HG03060 (cell line): ENCODE data around the gene SLC15A5.

Experiments
- ATAC-seq: cut with Tn5 transposase; IDR thresholded peaks from one replicate; pipeline ENCODE4 v1.9.1; 2021; ENCODE audit warnings: low read depth, moderate number of reproducible peaks; ENCODE audit not compliant: unreplicated experiment

Gene SLC15A5

GRCh38 chr12:16261944-16262475 is 15.5 kb downstream of the SLC15A5 start:
- no peak for ATAC-seq

GRCh38 chr12:16260206-16260605 is 17.3 kb downstream of the SLC15A5 start:
- no peak for ATAC-seq

DNA sequence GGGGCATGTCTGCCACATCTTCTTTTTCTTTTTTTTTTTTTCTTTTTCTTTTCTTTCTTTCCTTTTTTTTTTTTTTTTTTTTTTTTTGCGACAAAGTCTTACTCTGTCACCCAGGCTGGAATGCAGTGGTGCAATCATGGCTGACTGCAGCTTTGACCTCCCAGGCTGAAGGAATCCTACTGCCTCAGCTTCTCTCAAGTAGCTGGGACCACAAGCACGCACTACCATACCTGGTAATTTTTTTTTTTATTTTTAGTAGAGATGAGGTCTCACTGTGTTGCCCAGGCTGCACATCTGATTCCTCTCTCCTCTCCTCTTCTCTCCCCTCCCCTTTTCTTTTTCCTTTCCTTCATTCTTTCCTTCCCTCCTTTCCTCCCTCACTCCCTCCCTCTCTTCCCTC is 18.5 kb downstream of the SLC15A5 start:
- no peak for ATAC-seq

DNA sequence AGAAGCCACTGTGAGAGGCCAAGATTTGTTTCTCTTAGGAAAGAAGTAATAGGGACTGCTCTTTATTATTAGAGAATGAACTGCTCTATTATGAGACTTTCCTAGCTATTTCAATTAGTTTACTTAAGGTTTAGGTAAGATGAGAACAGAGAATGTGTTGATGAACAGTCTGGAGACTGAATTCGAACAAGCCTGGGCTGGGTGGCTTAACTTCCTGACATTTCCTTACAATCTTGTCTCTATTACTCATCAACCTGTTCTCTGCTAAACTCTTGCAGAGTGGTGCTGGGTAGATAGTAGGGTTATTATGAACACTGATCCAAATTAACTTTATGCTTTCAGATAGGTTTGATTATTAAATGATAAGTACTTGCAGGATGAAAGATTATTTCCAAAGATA is 31.2 kb downstream of the SLC15A5 start:
- no peak for ATAC-seq

DNA sequence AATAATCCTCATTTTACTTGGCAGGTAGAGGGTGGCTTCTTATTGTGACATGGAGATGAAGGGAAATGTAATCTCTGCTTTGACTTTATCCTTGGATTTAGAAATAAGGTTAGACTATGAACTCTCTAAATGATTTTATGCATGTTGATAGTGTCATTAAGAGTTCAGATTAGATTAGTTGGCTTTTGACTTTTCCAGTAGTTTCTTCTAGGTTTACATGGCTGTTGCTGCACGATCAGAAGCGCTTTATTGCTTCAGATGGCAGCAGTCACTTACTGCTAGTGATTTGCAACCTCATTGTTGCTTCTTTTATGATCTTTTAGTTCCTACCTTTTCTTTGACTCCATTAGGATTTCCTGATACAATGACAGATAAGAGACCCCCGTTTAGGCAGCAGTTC is 32.3 kb downstream of the SLC15A5 start:
- ATAC-seq = no peak

- ATAC-seq = no peak
These were observed 33.7 kb downstream of the SLC15A5 start for GRCh38 chr12:16243487-16244412.

DNA sequence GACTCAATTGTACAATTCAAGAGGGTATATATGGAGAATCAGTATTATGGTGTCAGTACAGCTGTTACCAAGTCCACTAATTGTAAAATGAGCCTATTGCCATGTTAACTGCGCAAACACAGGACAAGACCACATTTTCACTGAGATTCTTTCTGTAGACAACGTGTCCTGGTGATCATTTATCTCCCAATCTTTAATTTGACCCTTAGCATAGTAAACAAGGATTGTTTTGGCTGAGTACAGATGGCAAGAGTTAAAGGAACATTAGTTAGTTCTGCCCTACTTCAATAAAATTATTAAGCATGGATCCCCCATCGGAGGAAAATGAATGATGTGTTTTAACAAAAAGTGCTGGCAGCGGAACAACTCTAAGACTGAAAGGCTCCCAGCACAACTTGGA is 36.1 kb downstream of the SLC15A5 start:
- no peak for ATAC-seq

- no peak for ATAC-seq
These were observed 38.8 kb downstream of the SLC15A5 start for GRCh38 chr12:16238661-16239060.

- ATAC-seq = no peak
These were observed 47.8 kb downstream of the SLC15A5 start for GRCh38 chr12:16229676-16230075.

- no peak for ATAC-seq
These were observed 49.4 kb downstream of the SLC15A5 start for GRCh38 chr12:16228067-16228466.

DNA sequence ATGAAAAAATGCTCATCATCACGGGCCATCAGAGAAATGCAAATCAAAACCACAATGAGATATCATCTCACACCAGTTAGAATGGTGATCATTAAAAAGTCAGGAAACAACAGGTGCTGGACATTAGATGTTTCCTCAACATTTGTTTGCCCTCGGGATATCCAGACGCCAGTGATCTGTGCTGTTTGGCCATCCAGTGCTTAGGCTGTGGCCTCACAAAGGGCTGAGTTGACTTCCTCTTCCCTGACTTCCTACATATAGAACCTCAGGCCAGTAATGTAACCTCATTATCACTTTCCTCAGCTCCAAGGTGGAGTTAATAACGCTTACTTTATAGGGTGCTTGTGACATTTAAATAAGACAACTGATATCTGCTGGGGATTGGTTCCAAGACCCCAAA is 51.8 kb downstream of the SLC15A5 start:
- ATAC-seq = no peak

DNA sequence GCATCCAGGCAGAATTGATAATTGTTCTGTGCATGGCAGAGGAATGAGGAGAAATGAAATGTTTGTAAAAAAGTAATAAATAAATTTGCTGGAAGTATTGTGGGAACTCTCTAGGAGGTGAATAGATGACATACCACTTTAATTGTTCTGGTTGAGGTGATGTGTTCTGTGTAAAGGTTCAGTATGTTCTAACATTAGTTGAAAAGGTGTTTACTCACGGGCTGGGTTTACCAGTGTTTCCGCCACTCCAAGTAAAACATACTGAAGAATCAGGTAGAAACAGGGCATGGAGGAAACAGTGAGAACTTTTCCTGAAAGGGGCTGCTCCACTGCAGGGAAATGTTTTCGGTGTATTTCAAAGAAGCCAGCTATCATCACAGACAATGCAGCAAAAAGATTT is 53.3 kb downstream of the SLC15A5 start:
- ATAC-seq = no peak

- ATAC-seq = no peak
These were observed 55.7 kb downstream of the SLC15A5 start for GRCh38 chr12:16221776-16222175.

DNA sequence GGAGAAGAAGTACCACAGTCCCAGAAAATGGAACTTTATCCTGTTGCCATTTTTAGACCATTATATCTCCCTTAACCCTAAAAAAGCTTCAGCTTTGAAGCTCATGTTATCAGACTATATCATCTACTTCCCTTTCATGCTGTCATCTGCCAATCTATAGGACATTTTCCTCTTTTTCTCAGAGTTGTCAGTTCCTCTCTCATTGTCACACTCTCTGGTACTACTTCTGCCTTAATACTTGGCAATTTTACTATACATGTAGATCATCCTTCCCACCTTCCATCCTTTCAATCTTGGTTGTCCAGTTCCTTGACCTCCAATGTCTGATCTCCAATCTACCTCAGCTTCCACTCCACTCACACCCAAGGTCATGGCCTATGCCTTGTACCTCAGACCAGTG is 57.4 kb downstream of the SLC15A5 start:
- no peak for ATAC-seq

DNA sequence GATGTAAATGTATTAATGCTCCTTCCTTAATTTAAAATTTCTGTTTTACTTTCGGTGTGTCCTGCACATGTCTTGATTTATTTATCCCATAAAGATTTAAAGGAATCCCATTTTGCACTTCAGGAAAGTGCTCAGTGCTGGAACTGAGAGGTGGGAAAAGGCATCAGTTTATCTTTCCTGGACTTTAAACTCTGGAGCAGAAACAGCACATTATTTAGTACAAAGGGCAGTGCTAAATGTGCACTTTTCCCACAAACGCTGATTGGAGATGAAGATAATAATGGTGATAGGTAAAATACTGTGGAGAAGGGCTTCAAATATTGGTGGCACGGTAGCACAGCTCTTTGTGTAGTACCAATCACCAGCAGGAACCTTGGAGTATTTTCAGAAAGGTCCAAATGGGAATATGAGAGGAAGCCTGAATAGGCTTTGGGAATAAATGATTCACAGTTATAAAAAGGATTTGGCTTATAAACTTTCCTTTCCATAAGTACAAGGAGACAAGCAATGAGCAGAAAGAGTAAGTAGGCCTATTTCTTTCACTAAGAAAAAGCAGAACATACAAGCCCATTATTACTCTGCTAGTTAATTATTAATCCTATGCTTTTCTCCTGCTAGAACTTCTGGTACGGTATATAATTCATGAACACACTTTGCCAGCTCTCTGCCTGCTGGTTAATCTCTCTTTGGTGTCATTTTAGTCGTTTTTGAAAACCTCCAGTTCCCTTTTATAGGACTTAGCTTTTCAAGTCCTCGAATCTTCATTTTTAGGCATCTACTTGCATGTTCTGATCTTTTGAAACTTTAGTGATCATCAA is 58.3 kb downstream of the SLC15A5 start:
- no peak for ATAC-seq

GRCh38 chr12:16218234-16218633 is 59.3 kb downstream of the SLC15A5 start:
- no peak for ATAC-seq

DNA sequence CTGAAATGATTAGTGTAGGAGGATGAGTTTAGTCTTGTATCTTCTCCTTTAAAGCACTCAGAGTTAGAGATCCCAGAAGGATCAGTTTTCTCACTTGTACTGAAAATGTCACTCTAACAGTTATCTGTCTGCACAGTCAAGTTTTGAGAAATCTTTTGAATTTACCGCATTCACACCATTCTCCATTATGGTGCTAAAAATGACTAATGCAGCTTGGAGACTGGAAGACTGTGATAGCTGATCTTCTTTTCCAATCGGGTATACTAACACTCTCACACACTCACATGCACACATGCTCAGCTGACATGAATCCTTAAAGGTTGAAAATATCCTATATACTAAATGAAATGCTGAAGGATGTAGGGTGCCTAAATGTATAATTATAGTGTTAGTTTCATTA is 65.8 kb downstream of the SLC15A5 start:
- no peak for ATAC-seq

- peak; percentile 60 for ATAC-seq
These were observed 78.6 kb downstream of the SLC15A5 start for GRCh38 chr12:16198884-16199283.

- ATAC-seq = no peak
These were observed 79.9 kb downstream of the SLC15A5 start for GRCh38 chr12:16197600-16197999.

- no peak for ATAC-seq
These were observed 87.6 kb downstream of the SLC15A5 start for GRCh38 chr12:16189849-16190248.

DNA sequence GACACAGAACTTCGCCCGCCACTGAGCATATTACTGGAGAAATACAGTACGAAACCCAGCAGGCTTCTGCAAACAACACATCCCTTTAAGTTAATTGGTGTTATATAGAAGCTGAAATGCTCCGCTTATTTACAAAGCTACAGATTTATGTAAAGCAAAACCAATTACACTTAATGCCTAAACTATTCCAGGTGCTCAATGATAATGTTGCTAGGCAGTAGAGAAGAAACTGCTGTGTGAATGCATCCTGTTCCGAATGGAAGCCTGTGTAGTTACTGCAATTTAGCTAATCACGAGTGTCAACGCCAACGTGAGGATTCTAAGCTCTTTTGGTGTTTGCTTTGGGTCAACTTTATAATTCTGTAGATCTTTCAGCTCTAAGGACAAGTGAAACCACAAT is 89.8 kb downstream of the SLC15A5 start:
- ATAC-seq = no peak
